Activated CD8-positive, alpha-beta T cell treated with anti-CD3 and anti-CD28 coated beads for 36 hours (primary cell): Measurements from ENCODE around the gene KL. TPM values are rescaled to one million over a fixed set of nuclear protein-coding genes. Genes with fewer than 3 reads are reported as not detected.

ENCODE experiments used
- ATAC-seq: fragments of 200-7000 bp; cut with Tn5 transposase; one replicate; pipeline ENCODE4 v1.10.0; 2021; ENCODE audit warnings: mild to moderate bottlenecking, moderate library complexity
- CTCF ChIA-PET: fragments of 350-600 bp; sonication (Branson Sonifier 250); formaldehyde crosslinking; loops from one replicate; lab custom pipeline; 2021; ENCODE audit warnings: antibody characterized with exemption; lab: Charles Lee
- POLR2A ChIA-PET: fragments of 350-600 bp; sonication (Branson Sonifier 250); formaldehyde crosslinking; loops from one replicate; lab custom pipeline; 2021; ENCODE audit warnings: antibody characterized with exemption; lab: Charles Lee
- DNase-seq: peaks from one replicate; pipeline ENCODE4 v3.0.0-alpha.2; 2020
- H3K27ac Mint-ChIP-seq: one replicate; pipeline ENCODE4 v1.8.0; 2021; ENCODE audit warnings: mild to moderate bottlenecking, mixed read lengths
- H3K27me3 Mint-ChIP-seq: one replicate; pipeline ENCODE4 v1.8.0; 2021; ENCODE audit warnings: mixed read lengths
- H3K36me3 Mint-ChIP-seq: one replicate; pipeline ENCODE4 v1.8.0; 2021; ENCODE audit warnings: low read depth, mixed read lengths
- H3K4me1 Mint-ChIP-seq: one replicate; pipeline ENCODE4 v1.8.0; 2021; ENCODE audit warnings: low read depth, mixed read lengths
- H3K4me3 Mint-ChIP-seq: one replicate; pipeline ENCODE4 v1.8.0; 2021; ENCODE audit warnings: mild to moderate bottlenecking, moderate library complexity, mixed read lengths
- H3K9me3 Mint-ChIP-seq: one replicate; pipeline ENCODE4 v1.8.0; 2021; ENCODE audit warnings: mixed read lengths
- intact Hi-C: fragments of 100-400 bp; cut with micrococcal nuclease; formaldehyde crosslinking; loops from one replicate; pipeline ENCODE4 v1.10.0; 2022
- total RNA-seq, 2 experiments: library from RNA; stranded (reverse); gene quantifications; one replicate each; pipeline ENCODE4 v1.2.3, GENCODE V29; 2021
- TF ChIP-seq, protein P1 (sequence below): fragments of 200-600 bp; IDR thresholded peaks from one replicate; pipeline ENCODE4 v1.8.0; 2022; ENCODE audit warnings: antibody characterized with exemption, mild to moderate bottlenecking

KL gene
- total RNA-seq, 2 experiments from 2014 or later, result 0.22 to 0.27 TPM

DNA sequence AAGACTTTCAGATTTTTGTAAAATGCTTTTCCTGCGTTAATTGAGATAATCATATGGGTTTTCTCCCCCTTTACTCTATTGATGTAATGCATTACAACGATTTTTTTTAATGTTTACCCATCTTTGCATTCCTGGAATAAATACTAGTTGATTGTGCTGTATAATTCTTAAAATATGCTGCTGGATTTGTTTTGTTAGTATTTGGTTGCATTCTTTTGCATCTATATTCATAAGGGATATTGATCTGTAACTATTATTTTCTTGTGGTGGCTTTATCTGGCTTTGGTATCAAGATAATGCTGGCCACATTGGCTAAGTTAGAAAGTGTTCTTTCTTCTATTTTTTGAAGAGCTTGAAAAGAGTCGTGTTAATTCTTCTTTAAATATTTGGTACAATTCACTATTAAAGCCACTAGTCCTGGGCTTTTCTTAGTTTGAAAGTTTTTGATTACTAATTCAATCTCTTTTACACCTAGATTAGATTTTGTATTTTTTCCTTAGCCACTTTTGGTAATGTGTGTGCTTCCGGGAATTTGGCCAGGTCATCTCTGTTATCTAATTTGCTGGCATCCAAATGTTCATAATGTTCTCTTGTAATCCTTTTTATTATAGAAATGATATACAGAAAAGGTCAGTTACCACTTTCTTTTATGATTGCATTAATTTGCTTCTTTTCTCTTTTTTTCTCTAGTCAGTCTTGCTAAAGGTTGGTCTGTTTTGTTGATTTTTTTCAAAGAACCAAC lies 29.8 kb downstream of the KL start:
- Mint-ChIP-seq H3K27me3 (peaks cover 24% of the 10 kb centered on the region), H3K4me1 (no peaks in the 10 kb centered on the region), H3K4me3 (no peak overlapping the region), H3K36me3 (no peaks in the 10 kb centered on the region), H3K27ac (no peak overlapping the region), H3K9me3 (no peaks in the 10 kb centered on the region)
- ATAC-seq, result no peak
- no peak for DNase-seq
- ChIA-PET POLR2A (no interaction called here), CTCF (no interaction called here)
- TF ChIP-seq, protein P1, sequence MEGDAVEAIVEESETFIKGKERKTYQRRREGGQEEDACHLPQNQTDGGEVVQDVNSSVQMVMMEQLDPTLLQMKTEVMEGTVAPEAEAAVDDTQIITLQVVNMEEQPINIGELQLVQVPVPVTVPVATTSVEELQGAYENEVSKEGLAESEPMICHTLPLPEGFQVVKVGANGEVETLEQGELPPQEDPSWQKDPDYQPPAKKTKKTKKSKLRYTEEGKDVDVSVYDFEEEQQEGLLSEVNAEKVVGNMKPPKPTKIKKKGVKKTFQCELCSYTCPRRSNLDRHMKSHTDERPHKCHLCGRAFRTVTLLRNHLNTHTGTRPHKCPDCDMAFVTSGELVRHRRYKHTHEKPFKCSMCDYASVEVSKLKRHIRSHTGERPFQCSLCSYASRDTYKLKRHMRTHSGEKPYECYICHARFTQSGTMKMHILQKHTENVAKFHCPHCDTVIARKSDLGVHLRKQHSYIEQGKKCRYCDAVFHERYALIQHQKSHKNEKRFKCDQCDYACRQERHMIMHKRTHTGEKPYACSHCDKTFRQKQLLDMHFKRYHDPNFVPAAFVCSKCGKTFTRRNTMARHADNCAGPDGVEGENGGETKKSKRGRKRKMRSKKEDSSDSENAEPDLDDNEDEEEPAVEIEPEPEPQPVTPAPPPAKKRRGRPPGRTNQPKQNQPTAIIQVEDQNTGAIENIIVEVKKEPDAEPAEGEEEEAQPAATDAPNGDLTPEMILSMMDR, result no peak
- intact Hi-C loops, result no loop called here

DNA sequence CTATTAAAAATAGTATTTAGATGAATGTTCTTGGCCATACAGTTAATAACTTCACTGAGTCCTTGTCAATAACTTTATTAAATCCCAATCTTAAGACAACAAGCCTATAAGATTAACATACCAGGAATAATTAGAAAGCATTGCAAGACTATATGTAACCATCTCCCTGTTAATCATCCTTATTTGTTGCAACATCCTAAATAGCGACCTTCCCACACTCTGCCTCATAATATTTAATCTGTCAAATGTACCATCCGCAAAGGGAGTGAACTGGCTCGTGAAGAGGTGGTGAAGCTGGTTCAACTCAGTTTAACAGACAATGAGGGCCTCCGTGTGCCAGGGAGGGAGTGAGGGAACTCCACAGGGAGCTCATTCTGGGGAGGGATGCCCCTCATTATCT lies 33.9 kb downstream of the KL start:
- TF ChIP-seq, protein P1, result no peak
- H3K9me3 Mint-ChIP-seq, result no peaks in the 10 kb centered on the region
- ChIA-PET CTCF (no interaction called here), POLR2A (no interaction called here)
- no peak for ATAC-seq
- no peak overlapping the region for H3K4me3 Mint-ChIP-seq
- H3K27ac Mint-ChIP-seq, result no peak overlapping the region
- no peaks in the 10 kb centered on the region for H3K36me3 Mint-ChIP-seq
- no peak for DNase-seq
- peaks cover 22% of the 10 kb centered on the region for H3K27me3 Mint-ChIP-seq
- intact Hi-C loops, result no loop called here
- H3K4me1 Mint-ChIP-seq, result no peaks in the 10 kb centered on the region

DNA sequence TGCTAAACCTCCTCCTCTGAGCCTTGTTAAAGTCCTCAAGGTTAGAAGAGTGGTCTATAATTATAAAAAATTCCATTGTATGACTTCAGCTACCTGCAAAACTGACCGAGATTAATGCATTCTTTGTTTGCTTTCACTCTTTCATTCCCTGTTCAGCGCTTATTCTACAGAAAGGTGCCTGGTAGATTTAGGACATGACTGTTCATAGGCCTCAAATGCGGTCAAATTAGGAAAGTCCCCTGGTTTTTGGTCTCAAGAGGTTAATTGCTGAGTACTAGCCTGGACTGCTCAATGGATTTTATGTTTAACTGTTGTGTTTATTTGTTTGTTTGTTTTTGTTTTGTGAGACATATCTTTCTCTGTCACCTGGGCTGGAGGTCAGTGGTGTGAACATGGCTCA lies 35.4 kb downstream of the KL start:
- intact Hi-C loops, result no loop called here

DNA sequence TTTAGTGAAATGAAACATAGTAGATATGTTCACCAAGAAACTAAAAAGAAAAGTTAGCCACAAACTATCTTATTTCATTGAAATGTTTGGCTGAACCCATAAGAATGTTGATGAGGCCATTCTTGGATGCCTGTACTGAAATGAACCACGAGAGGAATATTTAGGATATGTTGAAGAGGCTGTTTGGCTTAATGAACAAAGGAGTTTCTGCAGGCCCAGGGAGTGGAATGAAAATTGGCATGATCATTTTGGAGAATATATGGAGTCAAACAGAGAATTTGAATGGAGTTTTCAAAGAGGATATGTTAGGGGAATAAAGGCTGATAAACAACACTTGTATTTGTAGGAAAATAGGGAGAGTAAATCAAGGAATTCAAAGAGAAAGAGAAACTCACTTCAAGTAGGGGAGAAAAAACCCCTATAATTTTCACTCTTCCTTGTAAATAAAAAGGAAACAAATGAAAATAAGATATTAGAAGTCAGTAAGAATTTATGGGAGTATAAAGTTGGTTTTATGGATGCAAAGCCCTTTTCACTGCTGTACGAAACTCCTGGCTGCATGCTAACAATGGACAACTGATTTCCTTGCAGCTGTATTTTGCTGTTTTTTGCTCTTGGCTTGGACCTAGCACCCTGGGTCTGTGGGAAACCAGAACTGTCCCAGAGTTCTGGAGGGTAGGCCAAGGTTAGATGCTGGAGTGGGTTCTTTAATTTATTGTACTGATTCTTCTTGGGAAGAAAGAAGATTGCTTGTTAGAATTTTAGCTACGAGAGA lies 36.5 kb downstream of the KL start:
- Mint-ChIP-seq H3K9me3 (no peaks in the 10 kb centered on the region), H3K4me1 (no peaks in the 10 kb centered on the region), H3K27me3 (peaks cover 15% of the 10 kb centered on the region), H3K4me3 (no peak overlapping the region), H3K36me3 (no peaks in the 10 kb centered on the region), H3K27ac (no peak overlapping the region)
- POLR2A ChIA-PET, result no interaction called here
- CTCF ChIA-PET, result interaction anchor here (1.0 kb wide), 1 partner anchor 21 kb away, joined by 3 read pairs; no protein-coding TSS in a partner anchor
- ATAC-seq (no peak), DNase-seq (no peak)
- intact Hi-C loops, result no loop called here
- TF ChIP-seq, protein P1, result no peak

More for the DNA sequence above, 35.4 kb downstream of the KL start:
- Mint-ChIP-seq H3K4me3 (no peak overlapping the region), H3K27me3 (peaks cover 18% of the 10 kb centered on the region), H3K27ac (no peak overlapping the region), H3K4me1 (no peaks in the 10 kb centered on the region), H3K36me3 (no peaks in the 10 kb centered on the region), H3K9me3 (no peaks in the 10 kb centered on the region)
- ChIA-PET POLR2A (no interaction called here), CTCF (no interaction called here)
- DNase-seq (no peak), ATAC-seq (no peak)
- TF ChIP-seq, protein P1, result no peak
